DND-41 (cell line): ENCODE data around the gene DGUOK.
"Not testable (repeated sequence)": the region's sequence is repeated elsewhere in the genome, so short reads cannot be mapped to it uniquely, and the experiment has no call there.

Experiments
- ATAC-seq: fragments of 200-7000 bp; cut with Tn5 transposase; 3 replicates; pipeline ENCODE4 v1.9.1; 2021; ENCODE audit warnings: low read depth; ENCODE audit not compliant: insufficient read depth
- DNase-seq: peaks from one replicate; pipeline ENCODE4 v3.0.0-alpha.2; 2020
- H2AFZ ChIP-seq: 2 replicates; pipeline ENCODE4 v1.6.0; 2012; ENCODE audit warnings: low read depth, low read length
- H3K27ac ChIP-seq: 2 replicates; pipeline ENCODE4 v1.5.1; 2012; ENCODE audit warnings: low read length, inconsistent platforms
- H3K27me3 ChIP-seq: fragments of 200-600 bp; sonication (generic); 2 replicates; pipeline ENCODE4 v1.6.0; 2012; ENCODE audit warnings: low read length, mild to moderate bottlenecking, inconsistent platforms; ENCODE audit not compliant: insufficient read depth, poor library complexity
- H3K36me3 ChIP-seq: 2 replicates; pipeline ENCODE4 v1.5.1; 2012; ENCODE audit warnings: low read length, inconsistent platforms; ENCODE audit not compliant: insufficient read depth
- H3K4me1 ChIP-seq: 2 replicates; pipeline ENCODE4 v1.5.1; 2012; ENCODE audit warnings: mild to moderate bottlenecking, low read length; ENCODE audit not compliant: insufficient read depth
- H3K4me2 ChIP-seq: 2 replicates; pipeline ENCODE4 v1.6.0; 2012; ENCODE audit warnings: mild to moderate bottlenecking, moderate library complexity, low read length, inconsistent platforms; ENCODE audit not compliant: insufficient read depth
- H3K4me3 ChIP-seq, 2 experiments: fragments of 200-600 bp in 1 of 2; shearing (Covaris generic) in 1 of 2; 2 replicates each; pipeline ENCODE4 v1.5.1; 2012 to 2016; ENCODE audit warnings: inconsistent platforms in 2 of 2, low read length in 2 of 2, mild to moderate bottlenecking in 2 of 2, low read depth in 1 of 2, moderate library complexity in 1 of 2
- H3K79me2 ChIP-seq: 2 replicates; pipeline ENCODE4 v1.6.0; 2012; ENCODE audit warnings: low read length, inconsistent platforms; ENCODE audit not compliant: insufficient read depth
- H3K9ac ChIP-seq: 2 replicates; pipeline ENCODE4 v1.6.0; 2012; ENCODE audit warnings: low read depth, mild to moderate bottlenecking, inconsistent platforms, low read length, moderate library complexity
- H3K9me3 ChIP-seq: 2 replicates; pipeline ENCODE4 v1.5.1; 2012; ENCODE audit warnings: low read length, moderate library complexity, mild to moderate bottlenecking, inconsistent platforms; ENCODE audit not compliant: insufficient read depth, severe bottlenecking
- H4K20me1 ChIP-seq: 2 replicates; pipeline ENCODE4 v1.6.0; 2012; ENCODE audit warnings: low read length; ENCODE audit not compliant: insufficient read depth
- CTCF ChIP-seq: IDR thresholded peaks from 2 replicates; pipeline ENCODE4 v1.5.1; 2012; ENCODE audit warnings: borderline replicate concordance, low read length, moderate library complexity, mild to moderate bottlenecking; ENCODE audit not compliant: poor library complexity, severe bottlenecking; ENCODE audit errors: extremely low read depth
- EZH2 ChIP-seq: IDR thresholded peaks from 3 replicates; pipeline ENCODE4 v1.6.1; 2012; ENCODE audit warnings: borderline replicate concordance, low read depth, mild to moderate bottlenecking, moderate library complexity, low read length, inconsistent platforms; ENCODE audit not compliant: severe bottlenecking

The DGUOK gene

GRCh38 chr2:73886357-73886756 is 40.3 kb upstream of the DGUOK start:
- Histone ChIP-seq H3K4me1 (peaks cover 7% of the 10 kb centered on the region), H3K36me3 (no peaks in the 10 kb centered on the region), H3K27ac (no peak overlapping the region), H3K27me3 (peaks cover 3% of the 10 kb centered on the region), H2AFZ (no peak overlapping the region), H3K9me3 (no peaks in the 10 kb centered on the region), H3K79me2 (no peaks in the 10 kb centered on the region), H4K20me1 (no peaks in the 10 kb centered on the region), H3K4me3 (no peak overlapping the region), H3K9ac (no peak overlapping the region), H3K4me2 (no peak overlapping the region)
- ATAC-seq (no peak), DNase-seq (no peak)
- TF ChIP-seq CTCF: no peak
- TF ChIP-seq EZH2: no peak

GRCh38 chr2:73887596-73888353 is 38.9 kb upstream of the DGUOK start:
- H3K27ac ChIP-seq, H3K79me2 ChIP-seq, ATAC-seq, H3K36me3 ChIP-seq, H3K27me3 ChIP-seq, H3K9ac ChIP-seq, H3K4me2 ChIP-seq, H3K4me3 ChIP-seq, H4K20me1 ChIP-seq, H3K4me1 ChIP-seq, H3K9me3 ChIP-seq, DNase-seq: not testable (repeated sequence)
- peak overlapping the region; percentile 68; the same call in 1 of the 2 replicates for H2AFZ ChIP-seq

- H3K27me3 ChIP-seq: peaks cover 3% of the 10 kb centered on the region
- no peaks in the 10 kb centered on the region for H4K20me1 ChIP-seq
- H3K79me2 ChIP-seq: no peaks in the 10 kb centered on the region
- no peak overlapping the region for H3K9ac ChIP-seq
- no peak overlapping the region for H3K4me2 ChIP-seq
- no peak for DNase-seq
- no peak overlapping the region for H3K27ac ChIP-seq
- H3K36me3 ChIP-seq: no peaks in the 10 kb centered on the region
- no peak overlapping the region for H3K4me3 ChIP-seq
- no peaks in the 10 kb centered on the region for H3K9me3 ChIP-seq
- TF ChIP-seq CTCF: no peak
- no peak for TF ChIP-seq EZH2
- H2AFZ ChIP-seq: peak overlapping the region; percentile 68
- ATAC-seq: no peak
- peaks cover 7% of the 10 kb centered on the region for H3K4me1 ChIP-seq
These were observed 38.3 kb upstream of the DGUOK start for GRCh38 chr2:73888388-73888787.

GRCh38 chr2:73889206-73889605 is 37.5 kb upstream of the DGUOK start:
- H3K79me2 ChIP-seq: no peaks in the 10 kb centered on the region
- H3K9ac ChIP-seq: no peak overlapping the region
- no peaks in the 10 kb centered on the region for H4K20me1 ChIP-seq
- DNase-seq: no peak
- no peak overlapping the region for H3K27ac ChIP-seq
- no peak for TF ChIP-seq EZH2
- TF ChIP-seq CTCF: no peak
- H3K27me3 ChIP-seq: peaks cover 3% of the 10 kb centered on the region
- no peaks in the 10 kb centered on the region for H3K9me3 ChIP-seq
- no peak overlapping the region for H3K4me3 ChIP-seq
- H3K4me1 ChIP-seq: peaks cover 7% of the 10 kb centered on the region
- ATAC-seq: no peak
- H3K4me2 ChIP-seq: no peak overlapping the region
- H2AFZ ChIP-seq: no peak overlapping the region
- H3K36me3 ChIP-seq: no peaks in the 10 kb centered on the region
